IMR-90 (cell line): ENCODE measurements around the gene SP140. TPM values are rescaled to one million over a fixed set of nuclear protein-coding genes. Genes with fewer than 3 reads are reported as not detected.

Experiments used
- ATAC-seq: fragments of 200-7000 bp; cut with Tn5 transposase; 2 replicates; pipeline ENCODE4 v1.9.1; 2020; ENCODE audit warnings: low read depth, mild to moderate bottlenecking, moderate library complexity
- BruUV-seq: library from RNA; stranded (reverse); fragments of 400-500 nt; replicated peaks from 2 replicates; lab custom pipeline; 2021; lab: Mats Ljungman, UMichigan
- CTCF ChIA-PET: fragments of 300-600 bp; formaldehyde crosslinking; extraction: SDS; loops from one replicate; lab custom pipeline; 2021; ENCODE audit warnings: antibody characterized with exemption; lab: Yijun Ruan, JAX
- POLR2A ChIA-PET: fragments of 300-600 bp; sonication (Branson Sonifier 250); formaldehyde crosslinking; loops from one replicate; lab custom pipeline; 2022; ENCODE audit warnings: antibody characterized with exemption; ENCODE audit not compliant: unreplicated experiment; lab: Charles Lee
- DNase-seq: peaks from one replicate; pipeline ENCODE4 v3.0.0; 2013
- H2AFZ ChIP-seq: replicated peaks from 2 replicates; pipeline ENCODE3; 2013; ENCODE audit warnings: low read length, mild to moderate bottlenecking; ENCODE audit not compliant: poor library complexity
- H2AK5ac ChIP-seq: 2 replicates; pipeline ENCODE4 v1.6.1; 2013; ENCODE audit warnings: low read depth, low read length, inconsistent platforms
- H2AK9ac ChIP-seq: replicated peaks from 2 replicates; pipeline ENCODE3; 2013; ENCODE audit warnings: mild to moderate bottlenecking, low read depth, low read length, moderate library complexity; ENCODE audit not compliant: poor library complexity
- H2BK120ac ChIP-seq: 2 replicates; pipeline ENCODE4 v1.6.1; 2013; ENCODE audit warnings: low read depth, low read length, inconsistent platforms
- H2BK15ac ChIP-seq: 3 replicates; pipeline ENCODE4 v1.6.1; 2013; ENCODE audit warnings: low read depth, low read length, inconsistent platforms
- H2BK20ac ChIP-seq: 2 replicates; pipeline ENCODE4 v1.6.1; 2013; ENCODE audit warnings: low read depth, mild to moderate bottlenecking, inconsistent platforms, low read length, moderate library complexity
- H2BK5ac ChIP-seq: 2 replicates; pipeline ENCODE4 v1.6.1; 2013; ENCODE audit warnings: mild to moderate bottlenecking, low read depth, low read length, inconsistent platforms; ENCODE audit not compliant: poor library complexity, severe bottlenecking
- H3K14ac ChIP-seq: replicated peaks from 2 replicates; pipeline ENCODE4 v1.6.1; 2013; ENCODE audit warnings: low read depth, low read length, inconsistent platforms
- H3K18ac ChIP-seq: 2 replicates; pipeline ENCODE4 v1.6.1; 2013; ENCODE audit warnings: low read depth, low read length, control low read depth
- H3K23ac ChIP-seq: 2 replicates; pipeline ENCODE4 v1.6.1; 2013; ENCODE audit warnings: low read depth, low read length, inconsistent platforms
- H3K27ac ChIP-seq: 2 replicates; pipeline ENCODE4 v1.5.1; 2013; ENCODE audit warnings: mild to moderate bottlenecking, control low read depth, low read length; ENCODE audit not compliant: insufficient read depth
- H3K27me3 ChIP-seq: 2 replicates; pipeline ENCODE4 v1.6.1; 2013; ENCODE audit warnings: low read length; ENCODE audit not compliant: control insufficient read depth, insufficient read depth
- H3K36me3 ChIP-seq: 2 replicates; pipeline ENCODE4 v1.6.1; 2013; ENCODE audit warnings: low read length, mixed read lengths; ENCODE audit not compliant: control insufficient read depth, insufficient read depth
- H3K4ac ChIP-seq: 2 replicates; pipeline ENCODE4 v1.6.1; 2013; ENCODE audit warnings: low read depth, low read length, inconsistent platforms
- H3K4me1 ChIP-seq: 2 replicates; pipeline ENCODE4 v1.6.1; 2013; ENCODE audit warnings: low read length, mixed read lengths; ENCODE audit not compliant: control insufficient read depth, insufficient read depth
- H3K4me2 ChIP-seq: 2 replicates; pipeline ENCODE4 v1.6.1; 2013; ENCODE audit warnings: low read depth, mild to moderate bottlenecking, control low read depth, low read length, moderate library complexity
- H3K4me3 ChIP-seq: 2 replicates; pipeline ENCODE4 v1.5.1; 2013; ENCODE audit warnings: low read depth, mild to moderate bottlenecking, control low read depth, low read length, moderate library complexity; ENCODE audit not compliant: insufficient read depth
- H3K56ac ChIP-seq: 2 replicates; pipeline ENCODE4 v1.6.1; 2013; ENCODE audit warnings: low read length, inconsistent platforms; ENCODE audit not compliant: insufficient read depth; ENCODE audit errors: extremely low read depth
- H3K79me1 ChIP-seq, 2 experiments: 2 replicates each; pipeline ENCODE4 v1.6.1; 2013; ENCODE audit warnings: low read length in 2 of 2, inconsistent platforms in 1 of 2, low read depth in 1 of 2
- H3K9ac ChIP-seq: 2 replicates; pipeline ENCODE4 v1.6.1; 2013; ENCODE audit warnings: low read depth, low read length, control low read depth
- H3K9me1 ChIP-seq: 2 replicates; pipeline ENCODE4 v1.6.1; 2013; ENCODE audit warnings: low read length, inconsistent platforms; ENCODE audit not compliant: insufficient read depth
- H3K9me3 ChIP-seq: 2 replicates; pipeline ENCODE4 v1.6.1; 2013; ENCODE audit warnings: low read length; ENCODE audit not compliant: control insufficient read depth, insufficient read depth
- H4K20me1 ChIP-seq: 2 replicates; pipeline ENCODE4 v1.6.1; 2013; ENCODE audit warnings: low read length, inconsistent platforms; ENCODE audit not compliant: insufficient read depth
- H4K5ac ChIP-seq: 2 replicates; pipeline ENCODE4 v1.6.1; 2013; ENCODE audit warnings: mild to moderate bottlenecking, low read depth, low read length, control low read depth
- H4K8ac ChIP-seq, 2 experiments: 2 replicates each; pipeline ENCODE4 v1.6.1; 2013; ENCODE audit warnings: low read depth in 2 of 2, low read length in 2 of 2, control low read depth in 1 of 2, inconsistent platforms in 1 of 2
- H4K91ac ChIP-seq: 2 replicates; pipeline ENCODE4 v1.6.1; 2013; ENCODE audit warnings: low read depth, low read length, inconsistent platforms; ENCODE audit not compliant: insufficient read depth
- BHLHE40 ChIP-seq: fragments of 150-350 bp; IDR thresholded peaks from 2 replicates; pipeline ENCODE4 v1.6.1; 2016; ENCODE audit warnings: mild to moderate bottlenecking, low read depth, low read length
- CHD1 ChIP-seq: IDR thresholded peaks from 2 replicates; pipeline ENCODE4 v1.6.1; 2012; ENCODE audit warnings: low read depth, low read length, improper control_type of control experiment
- MAZ ChIP-seq: IDR thresholded peaks from 2 replicates; pipeline ENCODE4 v1.6.1; 2012; ENCODE audit warnings: low read depth, mild to moderate bottlenecking, low read length, improper control_type of control experiment, moderate library complexity, borderline replicate concordance
- MXI1 ChIP-seq: IDR thresholded peaks from 2 replicates; pipeline ENCODE4 v1.6.1; 2012; ENCODE audit warnings: low read depth, mild to moderate bottlenecking, low read length, moderate library complexity, borderline replicate concordance
- POLR2A ChIP-seq: IDR thresholded peaks from 2 replicates; pipeline ENCODE4 v1.6.1; 2012; ENCODE audit warnings: mild to moderate bottlenecking, low read depth, low read length
- RAD21 ChIP-seq: IDR thresholded peaks from 2 replicates; pipeline ENCODE4 v1.6.1; 2012; ENCODE audit warnings: low read length, improper control_type of control experiment
- RCOR1 ChIP-seq: IDR thresholded peaks from 2 replicates; pipeline ENCODE4 v1.6.1; 2012; ENCODE audit warnings: mild to moderate bottlenecking, low read length, improper control_type of control experiment; ENCODE audit not compliant: insufficient replicate concordance
- SMC3 ChIP-seq: fragments of 150-350 bp; IDR thresholded peaks from 2 replicates; pipeline ENCODE4 v1.6.1; 2016; ENCODE audit warnings: low read depth, mild to moderate bottlenecking, antibody characterized with exemption, low read length, moderate library complexity
- WGBS, 2 experiments: methylation state at CpG; one replicate each; pipeline versions ENCODE4 v1.1.5 to v1.1.7; 2013; ENCODE audit warnings: missing lambda C conversion rate in 2 of 2; ENCODE audit not compliant: insufficient read length in 1 of 2; ENCODE audit errors: extremely low coverage in 2 of 2; 5-methylcytosine and 5-hydroxymethylcytosine counted together
- dilution Hi-C: fragments of 300-500 bp; cut with HindIII; formaldehyde crosslinking; loops from one replicate; pipeline ENCODE4 v1.14.3; 2018; ENCODE audit warnings: low sequenced_read_pairs; ENCODE audit not compliant: unreplicated experiment
- in situ Hi-C: fragments of 300-500 bp; cut with MboI; formaldehyde crosslinking; loops from 3 replicates; pipeline ENCODE4 v1.14.3; 2019; ENCODE audit warnings: low sequenced_read_pairs, inconsistent platforms, mixed read lengths
- intact Hi-C: fragments of 100-400 bp; cut with micrococcal nuclease; formaldehyde crosslinking; loops from 2 replicates; pipeline ENCODE4 v1.10.0; 2022
- polyA plus RNA-seq, 3 experiments: library from polyadenylated mRNA; depleted of rRNA; stranded (reverse); fragments of >200 nt; gene quantifications; 2 replicates each; pipeline ENCODE4 v1.2.3, GENCODE V29; 2012; ENCODE audit warnings: low replicate concordance in 1 of 3
- total RNA-seq: library from RNA; depleted of rRNA; stranded (reverse); fragments of >200 nt; gene quantifications from 2 replicates; pipeline ENCODE4 v1.2.3, GENCODE V29; 2012
- TF ChIP-seq, protein P1 (sequence below): conservative IDR thresholded peaks from 2 replicates; pipeline ENCODE4 v1.5.1; 2012; ENCODE audit warnings: mild to moderate bottlenecking, low read depth, low read length, improper control_type of control experiment
- TF ChIP-seq, protein P2 (sequence below): fragments of 150-350 bp; IDR thresholded peaks from 2 replicates; pipeline ENCODE4 v1.6.1; 2016; ENCODE audit warnings: low read depth, mild to moderate bottlenecking, low read length, moderate library complexity, borderline replicate concordance
- TF ChIP-seq, protein P3 (sequence below): fragments of 150-350 bp; IDR thresholded peaks from 2 replicates; pipeline ENCODE4 v1.6.1; 2017; ENCODE audit warnings: mild to moderate bottlenecking, antibody characterized with exemption, low read length, low read depth

Gene SP140
- total and polyA plus RNA-seq, 2 of the 4 experiments (the other 2 are of a cell fraction): 1.4 TPM

DNA sequence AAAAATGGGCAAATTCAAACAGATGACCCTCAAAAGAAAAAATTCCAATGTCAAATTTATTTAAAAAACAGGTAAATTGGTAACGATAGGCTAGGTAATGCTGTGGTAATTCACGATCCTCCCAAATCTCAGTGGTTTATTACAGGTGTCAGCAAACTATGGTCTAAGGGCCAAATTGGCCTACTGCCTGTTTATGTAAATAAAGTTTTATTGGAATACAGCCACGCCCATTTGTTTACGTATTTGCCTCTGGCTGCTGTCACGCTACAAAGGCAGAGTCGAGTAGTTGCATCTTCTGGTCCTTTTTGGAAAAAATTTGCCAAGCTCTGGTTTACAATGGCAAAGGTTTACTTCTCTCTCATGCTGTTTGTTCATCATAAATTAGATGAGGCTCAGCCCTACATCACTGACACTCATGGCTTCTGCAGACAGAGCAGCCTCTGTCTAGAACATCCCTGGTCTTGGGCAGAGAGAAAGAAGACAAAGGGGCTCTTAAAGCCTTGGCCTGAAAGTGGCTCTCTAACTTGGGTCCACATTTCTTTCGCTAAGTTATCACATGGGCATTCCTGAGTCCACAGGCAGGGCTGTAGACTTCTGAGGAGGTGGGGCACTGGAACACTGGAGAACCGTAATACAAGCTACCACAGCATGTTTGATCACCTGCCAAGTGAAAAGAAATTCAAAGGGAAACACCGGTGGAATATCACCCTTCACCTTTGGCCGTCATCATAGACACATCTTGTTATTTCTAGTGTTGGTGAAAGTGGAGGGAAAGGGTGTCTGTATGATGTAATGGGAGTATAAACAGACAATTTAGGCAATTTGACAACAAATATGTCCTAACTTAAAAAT lies 40.6 kb upstream of the SP140 start (continued):
- TF ChIP-seq, protein P1, sequence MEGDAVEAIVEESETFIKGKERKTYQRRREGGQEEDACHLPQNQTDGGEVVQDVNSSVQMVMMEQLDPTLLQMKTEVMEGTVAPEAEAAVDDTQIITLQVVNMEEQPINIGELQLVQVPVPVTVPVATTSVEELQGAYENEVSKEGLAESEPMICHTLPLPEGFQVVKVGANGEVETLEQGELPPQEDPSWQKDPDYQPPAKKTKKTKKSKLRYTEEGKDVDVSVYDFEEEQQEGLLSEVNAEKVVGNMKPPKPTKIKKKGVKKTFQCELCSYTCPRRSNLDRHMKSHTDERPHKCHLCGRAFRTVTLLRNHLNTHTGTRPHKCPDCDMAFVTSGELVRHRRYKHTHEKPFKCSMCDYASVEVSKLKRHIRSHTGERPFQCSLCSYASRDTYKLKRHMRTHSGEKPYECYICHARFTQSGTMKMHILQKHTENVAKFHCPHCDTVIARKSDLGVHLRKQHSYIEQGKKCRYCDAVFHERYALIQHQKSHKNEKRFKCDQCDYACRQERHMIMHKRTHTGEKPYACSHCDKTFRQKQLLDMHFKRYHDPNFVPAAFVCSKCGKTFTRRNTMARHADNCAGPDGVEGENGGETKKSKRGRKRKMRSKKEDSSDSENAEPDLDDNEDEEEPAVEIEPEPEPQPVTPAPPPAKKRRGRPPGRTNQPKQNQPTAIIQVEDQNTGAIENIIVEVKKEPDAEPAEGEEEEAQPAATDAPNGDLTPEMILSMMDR: no peak

DNA sequence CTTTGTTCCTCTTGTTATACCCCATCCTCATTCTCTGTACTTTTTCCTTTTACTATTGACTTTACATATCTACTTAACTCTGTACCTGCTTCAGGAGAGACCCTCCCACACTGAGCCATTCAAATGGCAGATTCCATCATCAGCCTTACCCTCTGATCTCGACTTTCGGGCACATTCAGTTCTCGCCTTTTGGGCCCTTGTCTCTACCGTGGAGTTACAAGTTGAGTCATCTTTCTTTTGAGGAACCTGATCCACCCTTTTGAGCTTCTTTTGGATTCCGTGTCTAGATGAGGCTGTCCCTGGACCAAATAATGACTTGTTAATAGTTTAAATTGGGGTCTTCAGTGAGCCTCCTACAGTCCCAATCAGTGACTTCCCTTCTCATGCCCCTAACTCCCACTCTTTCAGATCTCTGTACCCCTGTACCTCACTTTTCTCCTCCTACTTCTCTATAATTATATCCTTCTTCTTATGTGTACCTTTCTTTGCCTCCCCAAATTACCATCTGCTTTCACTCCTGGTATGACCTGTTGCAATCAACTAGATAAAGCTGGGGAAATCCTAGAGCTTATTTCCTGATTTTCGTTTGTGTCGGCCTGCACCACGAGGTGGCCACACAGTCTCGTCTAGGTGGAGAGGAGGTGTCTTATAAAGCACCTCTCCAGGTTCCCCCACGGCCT lies 23.0 kb upstream of the SP140 start:
- no peak overlapping the region for H4K91ac ChIP-seq
- dilution Hi-C loops: no loop called here
- no peaks in the 10 kb centered on the region for H3K27me3 ChIP-seq
- H3K4me3 ChIP-seq: no peak overlapping the region
- H2AK5ac ChIP-seq: no peak overlapping the region
- no peaks in the 10 kb centered on the region for H4K20me1 ChIP-seq
- no peak overlapping the region for H3K9ac ChIP-seq
- ChIA-PET CTCF (no interaction called here), POLR2A (no interaction called here)
- no peak overlapping the region for H4K8ac ChIP-seq
- no peak overlapping the region for H2BK15ac ChIP-seq
- no peak overlapping the region for H3K18ac ChIP-seq
- peaks cover 17% of the 10 kb centered on the region for H3K36me3 ChIP-seq
- no peak overlapping the region for H3K4ac ChIP-seq
- no peaks in the 10 kb centered on the region for H3K9me3 ChIP-seq
- no peak overlapping the region for H2BK5ac ChIP-seq
- no peak overlapping the region for H2BK120ac ChIP-seq
- H3K27ac ChIP-seq: no peak overlapping the region
- H3K79me1 ChIP-seq: no peaks in the 10 kb centered on the region
- no peak for DNase-seq
- H3K4me2 ChIP-seq: no peak overlapping the region
- ATAC-seq: no peak
- in situ Hi-C loops: loop anchor here (25.0 kb wide), 1 partner anchor 610 kb away; no protein-coding TSS in a partner anchor
- H3K23ac ChIP-seq: no peak overlapping the region
- WGBS, 2 experiments: 93% methylated on average over 5 of the region's 10 CpGs; no CpG with 5 or more reads in 1 of the 2 experiments
- H2BK20ac ChIP-seq: no peak overlapping the region
- H2AFZ ChIP-seq: no peak overlapping the region
- intact Hi-C loops: no loop called here
- H3K4me1 ChIP-seq: no peaks in the 10 kb centered on the region
- H3K14ac ChIP-seq: no peak overlapping the region
- BruUV-seq: no TSS peak
- H2AK9ac ChIP-seq: no peak overlapping the region
- no peaks in the 10 kb centered on the region for H3K9me1 ChIP-seq
- no peak overlapping the region for H3K56ac ChIP-seq
- no peak overlapping the region for H4K5ac ChIP-seq
- TF ChIP-seq, protein P2, sequence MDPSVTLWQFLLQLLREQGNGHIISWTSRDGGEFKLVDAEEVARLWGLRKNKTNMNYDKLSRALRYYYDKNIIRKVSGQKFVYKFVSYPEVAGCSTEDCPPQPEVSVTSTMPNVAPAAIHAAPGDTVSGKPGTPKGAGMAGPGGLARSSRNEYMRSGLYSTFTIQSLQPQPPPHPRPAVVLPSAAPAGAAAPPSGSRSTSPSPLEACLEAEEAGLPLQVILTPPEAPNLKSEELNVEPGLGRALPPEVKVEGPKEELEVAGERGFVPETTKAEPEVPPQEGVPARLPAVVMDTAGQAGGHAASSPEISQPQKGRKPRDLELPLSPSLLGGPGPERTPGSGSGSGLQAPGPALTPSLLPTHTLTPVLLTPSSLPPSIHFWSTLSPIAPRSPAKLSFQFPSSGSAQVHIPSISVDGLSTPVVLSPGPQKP: no peak
- no peak for TF ChIP-seq BHLHE40
- no peak for TF ChIP-seq SMC3
- no peak for TF ChIP-seq RCOR1
- TF ChIP-seq CHD1: no peak
- TF ChIP-seq, protein P3, sequence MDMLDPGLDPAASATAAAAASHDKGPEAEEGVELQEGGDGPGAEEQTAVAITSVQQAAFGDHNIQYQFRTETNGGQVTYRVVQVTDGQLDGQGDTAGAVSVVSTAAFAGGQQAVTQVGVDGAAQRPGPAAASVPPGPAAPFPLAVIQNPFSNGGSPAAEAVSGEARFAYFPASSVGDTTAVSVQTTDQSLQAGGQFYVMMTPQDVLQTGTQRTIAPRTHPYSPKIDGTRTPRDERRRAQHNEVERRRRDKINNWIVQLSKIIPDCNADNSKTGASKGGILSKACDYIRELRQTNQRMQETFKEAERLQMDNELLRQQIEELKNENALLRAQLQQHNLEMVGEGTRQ: no peak
- no peak for TF ChIP-seq MAZ
- TF ChIP-seq MXI1: no peak
- no peak for TF ChIP-seq POLR2A
- TF ChIP-seq RAD21: no peak
